GM12878 (cell line): ENCODE measurements around the gene TRAPPC12. TPM values are rescaled to one million over a fixed set of nuclear protein-coding genes. Genes with fewer than 3 reads are reported as not detected.

Experiments
- ATAC-seq: fragments of 200-7000 bp; cut with Tn5 transposase; 3 replicates; pipeline ENCODE4 v1.9.1; 2020; ENCODE audit warnings: mild to moderate bottlenecking, moderate library complexity
- BruUV-seq: library from RNA; stranded (reverse); fragments of 400-500 nt; replicated peaks from 2 replicates; lab custom pipeline; 2021; lab: Mats Ljungman, UMichigan
- CTCF ChIA-PET: fragments of 300-600 bp; sonication (Branson Sonifier 250); formaldehyde crosslinking; extraction: SDS; loops from one replicate; lab custom pipeline; 2021; ENCODE audit warnings: inconsistent platforms; lab: Yijun Ruan, JAX
- POLR2A ChIA-PET: fragments of 350-600 bp; formaldehyde crosslinking; extraction: SDS; loops from one replicate; lab custom pipeline; 2021; ENCODE audit warnings: inconsistent platforms; lab: Charles Lee
- RAD21 ChIA-PET: fragments of 300-600 bp; sonication (Branson Sonifier 250); formaldehyde crosslinking; loops from one replicate; lab custom pipeline; 2023; ENCODE audit warnings: antibody characterized with exemption; ENCODE audit not compliant: unreplicated experiment; lab: Charles Lee
- SMC1A ChIA-PET: fragments of 300-600 bp; sonication (Branson Sonifier 250); formaldehyde crosslinking; loops from one replicate; lab custom pipeline; 2023; ENCODE audit not compliant: unreplicated experiment, uncharacterized antibody; lab: Charles Lee
- DNase-seq: peaks from one replicate; pipeline ENCODE4 v3.0.0-alpha.2; 2011; ENCODE audit warnings: low read depth, low spot score
- FAIRE-seq: peaks from 3 replicates; lab custom pipeline; 2011; peaks lifted over from hg19 to GRCh38; lab: Jason Lieb, UNC
- H2AFZ ChIP-seq: 2 replicates; pipeline ENCODE4 v1.6.0; 2011; ENCODE audit warnings: low read depth, low read length, control low read depth; ENCODE audit not compliant: control insufficient read depth
- H3K27ac ChIP-seq: 2 replicates; pipeline ENCODE4 v1.5.1; 2011; ENCODE audit warnings: control low read depth; ENCODE audit not compliant: control insufficient read depth, insufficient read depth
- H3K27me3 ChIP-seq, 2 experiments: replicated peaks in 1 of 2; 2 replicates each; pipeline versions ENCODE4 v1.6.0 to v1.6.1; 2011; ENCODE audit warnings: low read length in 1 of 2; ENCODE audit not compliant: control insufficient read depth in 2 of 2, insufficient read depth in 2 of 2
- H3K36me3 ChIP-seq, 2 experiments: 2 replicates each; pipeline ENCODE4 v1.5.1; 2011; ENCODE audit warnings: low read length in 1 of 2; ENCODE audit not compliant: control insufficient read depth in 2 of 2, insufficient read depth in 2 of 2
- H3K4me1 ChIP-seq: 2 replicates; pipeline ENCODE4 v1.6.1; 2011; ENCODE audit warnings: mild to moderate bottlenecking, low read length, moderate library complexity, mixed read lengths; ENCODE audit not compliant: control insufficient read depth, insufficient read depth
- H3K4me2 ChIP-seq: 2 replicates; pipeline ENCODE4 v1.6.0; 2011; ENCODE audit warnings: control low read depth; ENCODE audit not compliant: control insufficient read depth, insufficient read depth
- H3K4me3 ChIP-seq: fragments of 200-600 bp; sonication (generic); 2 replicates; pipeline ENCODE4 v1.5.1; 2016
- H3K79me2 ChIP-seq: 2 replicates; pipeline ENCODE4 v1.6.0; 2011; ENCODE audit warnings: low read length; ENCODE audit not compliant: control insufficient read depth, insufficient read depth
- H3K9ac ChIP-seq: 2 replicates; pipeline ENCODE4 v1.8.0; 2011; ENCODE audit warnings: low read length, control low read depth, mixed read lengths; ENCODE audit not compliant: control insufficient read depth, insufficient read depth
- H3K9me3 ChIP-seq: replicated peaks from 3 replicates; pipeline ENCODE4 v1.5.1; 2011; ENCODE audit warnings: mild to moderate bottlenecking, low read length; ENCODE audit not compliant: control insufficient read depth, insufficient read depth
- H4K20me1 ChIP-seq: 2 replicates; pipeline ENCODE4 v1.6.0; 2011; ENCODE audit not compliant: control insufficient read depth, insufficient read depth
- BHLHE40 ChIP-seq, 2 experiments: fragments of 450-650 bp in 1 of 2; IDR thresholded peaks; 2 replicates each; pipeline ENCODE4 v1.6.1; 2011 to 2017; ENCODE audit warnings: low read depth in 2 of 2, borderline replicate concordance in 1 of 2, improper control_type of control experiment in 1 of 2, low read length in 1 of 2, mild to moderate bottlenecking in 1 of 2
- CREB1 ChIP-seq: IDR thresholded peaks from 2 replicates; pipeline ENCODE4 v1.6.1; 2012; ENCODE audit warnings: low read depth, mild to moderate bottlenecking, inconsistent platforms
- EGR1 ChIP-seq, 2 experiments: IDR thresholded peaks; 1 replicate in 1 of 2; 2 replicates in 1 of 2; pipeline ENCODE4 v1.6.1; 2011 to 2012; ENCODE audit warnings: low read depth in 2 of 2, low read length in 2 of 2, borderline replicate concordance in 1 of 2, mild to moderate bottlenecking in 1 of 2, moderate library complexity in 1 of 2
- IRF4 ChIP-seq: IDR thresholded peaks from 2 replicates; pipeline ENCODE4 v1.6.1; 2011; ENCODE audit warnings: low read depth, low read length
- JUND ChIP-seq: IDR thresholded peaks from 2 replicates; pipeline ENCODE4 v1.6.1; 2012; ENCODE audit warnings: low read depth, mild to moderate bottlenecking, low read length, improper control_type of control experiment, moderate library complexity
- NFYB ChIP-seq: IDR thresholded peaks from 2 replicates; pipeline ENCODE4 v1.6.1; 2011; ENCODE audit warnings: low read depth, mild to moderate bottlenecking, low read length, improper control_type of control experiment, moderate library complexity; ENCODE audit not compliant: insufficient read depth
- SMAD5 ChIP-seq: IDR thresholded peaks from 2 replicates; pipeline ENCODE4 v1.6.1; 2016; ENCODE audit warnings: antibody characterized with exemption, low read depth
- SUPT20H ChIP-seq: IDR thresholded peaks from 2 replicates; pipeline ENCODE4 v1.6.1; 2011; ENCODE audit warnings: low read depth, mild to moderate bottlenecking, low read length, moderate library complexity, borderline replicate concordance; ENCODE audit not compliant: control insufficient read depth
- ZNF622 ChIP-seq: fragments of 450-650 bp; IDR thresholded peaks from 2 replicates; pipeline ENCODE4 v1.6.1; 2017; ENCODE audit warnings: mild to moderate bottlenecking, inconsistent platforms
- WGBS: methylation state at CpG from one replicate; pipeline ENCODE4 v1.1.6; 2016; ENCODE audit warnings: low lambda C conversion rate; ENCODE audit not compliant: insufficient replicate concordance, insufficient coverage; ENCODE audit errors: missing lambda C conversion rate; 5-methylcytosine and 5-hydroxymethylcytosine counted together
- in situ Hi-C: fragments of 300-500 bp; cut with MboI; formaldehyde crosslinking; loops from 9 replicates; pipeline ENCODE4 v1.14.3; 2018; ENCODE audit warnings: mixed read lengths
- intact Hi-C: fragments of 100-400 bp; cut with micrococcal nuclease; formaldehyde crosslinking; loops from one replicate; pipeline ENCODE4 v1.14.2; 2022; ENCODE audit not compliant: unreplicated experiment
- polyA plus RNA-seq, 11 experiments: library from polyadenylated mRNA; depleted of rRNA in 4 of 11; unstranded in 6 of 11; stranded (reverse) in 5 of 11; fragments of >200 nt; fragmentation: Nextera tagmentation in 4 of 11; fragmentation: Illumina TruSeq in 1 of 11; extraction: Ambion mirVana in 4 of 11; extraction: Trizol in 1 of 11; gene quantifications; 1 replicate in 1 of 11; 2 replicates in 10 of 11; pipeline versions ENCODE4 v1.2.1 to v1.2.3, GENCODE V29; 2011 to 2016; ENCODE audit warnings: inconsistent platforms in 2 of 11, missing spikeins in 2 of 11, low read depth in 1 of 11
- total RNA-seq, 4 experiments: library from RNA; depleted of rRNA in 3 of 4; stranded (reverse); fragments of >200 nt in 3 of 4; fragmentation: Illumina TruSeq in 1 of 4; extraction: Trizol in 1 of 4; gene quantifications; 2 replicates each; pipeline versions ENCODE4 v1.2.1 to v1.2.3, GENCODE V29; 2013 to 2021
- TF ChIP-seq, protein P1 (sequence below): fragments of 450-650 bp; formaldehyde crosslinking; IDR thresholded peaks from 2 replicates; pipeline ENCODE4 v1.5.0; 2022; ENCODE audit warnings: mild to moderate bottlenecking, missing genetic modification characterization
- TF ChIP-seq, protein P2 (sequence below): fragments of 150-350 bp; IDR thresholded peaks from 2 replicates; pipeline ENCODE4 v1.6.1; 2014; ENCODE audit warnings: mild to moderate bottlenecking, low read depth, low read length
- TF ChIP-seq, protein P3 (sequence below): fragments of 450-650 bp; IDR thresholded peaks from 2 replicates; pipeline ENCODE4 v1.6.1; 2018; ENCODE audit warnings: borderline replicate concordance, mild to moderate bottlenecking; ENCODE audit not compliant: partially characterized antibody

TRAPPC12 gene
- total and polyA plus RNA-seq, 10 of the 15 experiments (the other 5 are each of a cell fraction or from before 2014, with no cell fraction given) = 8.6 to 77.1 (median 37.4) TPM

DNA sequence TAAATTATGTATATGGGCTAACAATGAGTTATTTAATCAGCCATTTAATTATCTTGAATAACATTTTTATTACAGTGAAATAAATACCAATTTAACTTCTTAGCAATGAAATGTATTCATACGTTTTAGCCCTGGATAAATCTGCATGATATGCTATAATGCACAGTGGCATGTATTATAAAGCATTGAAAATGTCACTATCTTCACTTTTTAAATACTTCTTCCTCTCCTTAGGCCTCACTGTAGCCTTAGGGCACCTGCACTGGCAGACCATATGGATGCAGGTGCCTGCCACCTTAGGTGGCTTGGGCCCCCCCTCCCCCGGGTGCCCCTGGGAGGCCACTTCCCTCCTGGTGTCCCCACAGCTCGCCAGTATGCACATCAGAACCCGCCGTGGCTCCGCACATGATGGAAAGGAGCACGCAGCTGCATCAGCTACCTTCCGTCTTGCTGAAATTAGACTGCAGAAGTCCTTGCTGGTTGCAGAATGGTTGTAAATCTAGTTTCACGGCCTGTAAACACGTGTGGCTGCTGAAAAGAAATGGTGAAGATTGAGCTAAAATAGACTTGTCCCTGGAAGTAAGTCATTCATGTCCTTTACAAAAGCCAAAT is 83.1 kb downstream of the TRAPPC12 start (continued):
- TF ChIP-seq, protein P1, sequence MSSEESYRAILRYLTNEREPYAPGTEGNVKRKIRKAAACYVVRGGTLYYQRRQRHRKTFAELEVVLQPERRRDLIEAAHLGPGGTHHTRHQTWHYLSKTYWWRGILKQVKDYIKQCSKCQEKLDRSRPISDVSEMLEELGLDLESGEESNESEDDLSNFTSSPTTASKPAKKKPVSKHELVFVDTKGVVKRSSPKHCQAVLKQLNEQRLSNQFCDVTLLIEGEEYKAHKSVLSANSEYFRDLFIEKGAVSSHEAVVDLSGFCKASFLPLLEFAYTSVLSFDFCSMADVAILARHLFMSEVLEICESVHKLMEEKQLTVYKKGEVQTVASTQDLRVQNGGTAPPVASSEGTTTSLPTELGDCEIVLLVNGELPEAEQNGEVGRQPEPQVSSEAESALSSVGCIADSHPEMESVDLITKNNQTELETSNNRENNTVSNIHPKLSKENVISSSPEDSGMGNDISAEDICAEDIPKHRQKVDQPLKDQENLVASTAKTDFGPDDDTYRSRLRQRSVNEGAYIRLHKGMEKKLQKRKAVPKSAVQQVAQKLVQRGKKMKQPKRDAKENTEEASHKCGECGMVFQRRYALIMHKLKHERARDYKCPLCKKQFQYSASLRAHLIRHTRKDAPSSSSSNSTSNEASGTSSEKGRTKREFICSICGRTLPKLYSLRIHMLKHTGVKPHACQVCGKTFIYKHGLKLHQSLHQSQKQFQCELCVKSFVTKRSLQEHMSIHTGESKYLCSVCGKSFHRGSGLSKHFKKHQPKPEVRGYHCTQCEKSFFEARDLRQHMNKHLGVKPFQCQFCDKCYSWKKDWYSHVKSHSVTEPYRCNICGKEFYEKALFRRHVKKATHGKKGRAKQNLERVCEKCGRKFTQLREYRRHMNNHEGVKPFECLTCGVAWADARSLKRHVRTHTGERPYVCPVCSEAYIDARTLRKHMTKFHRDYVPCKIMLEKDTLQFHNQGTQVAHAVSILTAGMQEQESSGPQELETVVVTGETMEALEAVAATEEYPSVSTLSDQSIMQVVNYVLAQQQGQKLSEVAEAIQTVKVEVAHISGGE (CRISPR knock-in tag) = no peak
- no peak for TF ChIP-seq NFYB

DNA sequence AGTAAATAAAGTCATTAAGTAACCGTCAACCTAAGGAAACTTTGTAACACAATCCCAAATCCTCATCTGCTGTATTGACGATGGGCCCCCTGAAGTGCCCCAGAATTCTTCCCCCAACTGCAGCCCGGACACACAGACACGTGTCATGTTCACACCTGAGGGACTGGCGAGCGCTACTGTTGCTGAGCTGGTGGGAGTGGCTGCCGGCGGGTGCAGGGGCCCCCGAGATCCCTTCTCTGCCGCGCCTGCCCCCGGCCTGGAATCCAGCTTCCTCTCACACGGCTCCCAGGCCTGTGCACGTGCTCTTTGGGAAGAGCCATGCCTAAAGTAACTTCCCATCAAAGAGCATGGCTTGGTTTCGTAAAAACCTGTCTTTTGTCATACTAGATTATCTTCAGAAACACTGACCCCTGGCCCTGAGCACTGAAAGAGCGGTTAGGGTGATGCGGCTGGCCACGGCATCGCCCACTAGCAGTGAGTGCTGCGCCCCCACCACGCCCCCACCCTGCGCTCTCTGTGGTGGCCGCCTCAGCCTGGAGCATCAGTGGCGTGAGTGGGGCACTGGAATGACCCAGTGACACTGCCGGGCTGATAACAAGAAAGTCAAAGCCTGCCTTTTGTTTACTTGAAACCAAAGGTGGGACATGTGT is 83.8 kb downstream of the TRAPPC12 start:
- no peak overlapping the region for H3K4me2 ChIP-seq
- H3K4me1 ChIP-seq = peaks cover 12% of the 10 kb centered on the region
- RAD21 ChIA-PET = interaction anchor here (0.5 to 2.5 kb wide), 3 partner anchors 40 to 192 kb away, joined by 3 to 21 read pairs (median 4); no protein-coding TSS in a partner anchor
- no peaks in the 10 kb centered on the region for H3K79me2 ChIP-seq
- BruUV-seq = no TSS peak
- POLR2A ChIA-PET = interaction anchor here (1.4 kb wide), 1 partner anchor 55 kb away, joined by 3 read pairs; no protein-coding TSS in a partner anchor
- H3K9me3 ChIP-seq = no peaks in the 10 kb centered on the region
- no peak overlapping the region for H3K4me3 ChIP-seq
- DNase-seq = no peak
- no peak overlapping the region for H3K27ac ChIP-seq
- no peak overlapping the region for H3K9ac ChIP-seq
- intact Hi-C loops = no loop called here
- ATAC-seq = no peak
- H3K36me3 ChIP-seq = peaks cover 3 to 4% of the 10 kb centered on the region in 2 experiments; a peak in 2 of 4 replicates
- WGBS = 95% methylated on average over 25 of the region's 25 CpGs
- H4K20me1 ChIP-seq = no peaks in the 10 kb centered on the region
- no peaks in the 10 kb centered on the region for H3K27me3 ChIP-seq
- H2AFZ ChIP-seq = no peak overlapping the region
- SMC1A ChIA-PET = interaction anchor here (0.8 to 4.0 kb wide), 5 partner anchors 19 to 619 kb away, joined by 3 to 28 read pairs (median 4); no protein-coding TSS in a partner anchor
- FAIRE-seq = no peak
- in situ Hi-C loops = loop anchor here (25.0 kb wide), 1 partner anchor 1351 kb away; no protein-coding TSS in a partner anchor
- CTCF ChIA-PET = interaction anchor here (0.8 to 3.6 kb wide), 15 partner anchors 10 to 189 kb away, joined by 3 to 44 read pairs (median 6); partner anchors contain the start of genes COLEC11 and EIPR1
- TF ChIP-seq JUND (no peak), SMAD5 (no peak), IRF4 (no peak), CREB1 (no peak), EGR1 (IDR thresholded peaks at IDR 0.05; ENCODE audit: borderline replicate concordance in 1 of 2, low read depth in 2 of 2, low read length in 2 of 2) (no peak), ZNF622 (no peak), SUPT20H (no peak), BHLHE40 (IDR thresholded peaks at IDR 0.05; ENCODE audit: borderline replicate concordance in 1 of 2, low read depth in 2 of 2, low read length in 1 of 2) (no peak)
- TF ChIP-seq, protein P2, sequence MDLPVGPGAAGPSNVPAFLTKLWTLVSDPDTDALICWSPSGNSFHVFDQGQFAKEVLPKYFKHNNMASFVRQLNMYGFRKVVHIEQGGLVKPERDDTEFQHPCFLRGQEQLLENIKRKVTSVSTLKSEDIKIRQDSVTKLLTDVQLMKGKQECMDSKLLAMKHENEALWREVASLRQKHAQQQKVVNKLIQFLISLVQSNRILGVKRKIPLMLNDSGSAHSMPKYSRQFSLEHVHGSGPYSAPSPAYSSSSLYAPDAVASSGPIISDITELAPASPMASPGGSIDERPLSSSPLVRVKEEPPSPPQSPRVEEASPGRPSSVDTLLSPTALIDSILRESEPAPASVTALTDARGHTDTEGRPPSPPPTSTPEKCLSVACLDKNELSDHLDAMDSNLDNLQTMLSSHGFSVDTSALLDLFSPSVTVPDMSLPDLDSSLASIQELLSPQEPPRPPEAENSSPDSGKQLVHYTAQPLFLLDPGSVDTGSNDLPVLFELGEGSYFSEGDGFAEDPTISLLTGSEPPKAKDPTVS = no peak
- TF ChIP-seq, protein P3, sequence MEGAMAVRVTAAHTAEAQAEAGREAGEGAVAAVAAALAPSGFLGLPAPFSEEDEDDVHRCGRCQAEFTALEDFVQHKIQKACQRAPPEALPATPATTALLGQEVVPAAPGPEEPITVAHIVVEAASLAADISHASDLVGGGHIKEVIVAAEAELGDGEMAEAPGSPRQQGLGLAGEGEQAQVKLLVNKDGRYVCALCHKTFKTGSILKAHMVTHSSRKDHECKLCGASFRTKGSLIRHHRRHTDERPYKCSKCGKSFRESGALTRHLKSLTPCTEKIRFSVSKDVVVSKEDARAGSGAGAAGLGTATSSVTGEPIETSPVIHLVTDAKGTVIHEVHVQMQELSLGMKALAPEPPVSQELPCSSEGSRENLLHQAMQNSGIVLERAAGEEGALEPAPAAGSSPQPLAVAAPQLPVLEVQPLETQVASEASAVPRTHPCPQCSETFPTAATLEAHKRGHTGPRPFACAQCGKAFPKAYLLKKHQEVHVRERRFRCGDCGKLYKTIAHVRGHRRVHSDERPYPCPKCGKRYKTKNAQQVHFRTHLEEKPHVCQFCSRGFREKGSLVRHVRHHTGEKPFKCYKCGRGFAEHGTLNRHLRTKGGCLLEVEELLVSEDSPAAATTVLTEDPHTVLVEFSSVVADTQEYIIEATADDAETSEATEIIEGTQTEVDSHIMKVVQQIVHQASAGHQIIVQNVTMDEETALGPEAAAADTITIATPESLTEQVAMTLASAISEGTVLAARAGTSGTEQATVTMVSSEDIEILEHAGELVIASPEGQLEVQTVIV = no peak
